Neuronal stem cell (in vitro differentiated cells): ENCODE results near the gene MGRN1.

ENCODE experiments used
- DNase-seq: peaks from one replicate; pipeline ENCODE4 v3.0.0-alpha.2; 2013; ENCODE audit warnings: low spot score
- H2AFZ ChIP-seq: one replicate; pipeline ENCODE4 v1.6.1; 2013; ENCODE audit warnings: mild to moderate bottlenecking, low read length, inconsistent platforms
- H2AK5ac ChIP-seq: 2 replicates; pipeline ENCODE4 v1.6.1; 2013; ENCODE audit warnings: low read depth, mild to moderate bottlenecking, inconsistent platforms, low read length, moderate library complexity, mixed read lengths
- H2BK120ac ChIP-seq: 2 replicates; pipeline ENCODE4 v1.6.1; 2013; ENCODE audit warnings: low read depth, mild to moderate bottlenecking, inconsistent platforms, low read length, moderate library complexity, mixed read lengths
- H2BK12ac ChIP-seq: one replicate; pipeline ENCODE4 v1.6.1; 2013; ENCODE audit warnings: low read length, inconsistent platforms
- H2BK15ac ChIP-seq: 2 replicates; pipeline ENCODE4 v1.6.1; 2013; ENCODE audit warnings: mild to moderate bottlenecking, low read length, inconsistent platforms, mixed read lengths
- H2BK5ac ChIP-seq: one replicate; pipeline ENCODE4 v1.6.1; 2013; ENCODE audit warnings: inconsistent platforms, mild to moderate bottlenecking, low read length, moderate library complexity
- H3K14ac ChIP-seq: one replicate; pipeline ENCODE4 v1.6.1; 2013; ENCODE audit warnings: low read length, inconsistent platforms
- H3K18ac ChIP-seq: 2 replicates; pipeline ENCODE4 v1.6.1; 2013; ENCODE audit warnings: low read length, inconsistent platforms
- H3K23ac ChIP-seq: 2 replicates; pipeline ENCODE4 v1.6.1; 2013; ENCODE audit warnings: low read depth, mild to moderate bottlenecking, mixed read lengths, low read length, inconsistent platforms; ENCODE audit not compliant: poor library complexity
- H3K27ac ChIP-seq: replicated peaks from 3 replicates; pipeline ENCODE4 v1.5.1; 2013; ENCODE audit warnings: low read length, inconsistent platforms
- H3K27me3 ChIP-seq, 3 experiments: 2 replicates each; pipeline ENCODE4 v1.6.1; 2013; ENCODE audit warnings: low read length in 3 of 3, mild to moderate bottlenecking in 2 of 3, inconsistent platforms in 1 of 3, low read depth in 1 of 3, mixed read lengths in 1 of 3, moderate library complexity in 1 of 3; ENCODE audit not compliant: control insufficient read depth in 3 of 3, insufficient read depth in 3 of 3
- H3K36me3 ChIP-seq, 2 donors: replicated peaks in 1 of 2; 2 replicates each; pipeline ENCODE4 v1.6.1; 2013; ENCODE audit warnings: low read length in 2 of 2; ENCODE audit not compliant: control insufficient read depth in 2 of 2, insufficient read depth in 2 of 2
- H3K4ac ChIP-seq: 2 replicates; pipeline ENCODE4 v1.6.1; 2013; ENCODE audit warnings: inconsistent platforms, mild to moderate bottlenecking, low read length, moderate library complexity
- H3K4me1 ChIP-seq, 2 donors: 1 replicate in 1 of 2; 2 replicates in 1 of 2; pipeline ENCODE4 v1.6.1; 2013; ENCODE audit warnings: low read length in 2 of 2, low read depth in 1 of 2; ENCODE audit not compliant: control insufficient read depth in 2 of 2, insufficient read depth in 1 of 2
- H3K4me2 ChIP-seq: one replicate; pipeline ENCODE4 v1.6.1; 2013; ENCODE audit warnings: mild to moderate bottlenecking, low read length, inconsistent platforms; ENCODE audit not compliant: insufficient read depth, poor library complexity, severe bottlenecking
- H3K4me3 ChIP-seq, 2 donors: 2 replicates each; pipeline ENCODE4 v1.5.1; 2013; ENCODE audit warnings: low read length in 2 of 2, mild to moderate bottlenecking in 2 of 2, inconsistent platforms in 1 of 2, moderate library complexity in 1 of 2
- H3K79me1 ChIP-seq: one replicate; pipeline ENCODE4 v1.6.1; 2013; ENCODE audit warnings: low read depth, mild to moderate bottlenecking, inconsistent platforms, low read length, moderate library complexity
- H3K9ac ChIP-seq: one replicate; pipeline ENCODE4 v1.6.1; 2013; ENCODE audit warnings: mild to moderate bottlenecking, low read depth, low read length, inconsistent platforms; ENCODE audit not compliant: poor library complexity
- H3K9me3 ChIP-seq, 2 donors: replicated peaks in 1 of 2; 2 replicates each; pipeline versions ENCODE3 to v1.6.1; 2013; ENCODE audit warnings: low read length in 2 of 2, mild to moderate bottlenecking in 2 of 2, inconsistent platforms in 1 of 2, low read depth in 1 of 2, mixed read lengths in 1 of 2, moderate library complexity in 1 of 2; ENCODE audit not compliant: control insufficient read depth in 2 of 2, insufficient read depth in 1 of 2
- H4K8ac ChIP-seq: one replicate; pipeline ENCODE4 v1.6.1; 2013; ENCODE audit warnings: low read depth, mild to moderate bottlenecking, inconsistent platforms, low read length, moderate library complexity
- H4K91ac ChIP-seq: one replicate; pipeline ENCODE4 v1.6.1; 2013; ENCODE audit warnings: low read length, low read depth, mild to moderate bottlenecking, inconsistent platforms; ENCODE audit not compliant: poor library complexity
- WGBS, 2 donors: extraction: QIAGEN DNeasy Blood & Tissue Kit; methylation state at CpG; one replicate each; pipeline ENCODE4 v1.1.7; 2013; ENCODE audit warnings: missing lambda C conversion rate in 2 of 2, mixed read lengths in 1 of 2; ENCODE audit not compliant: insufficient read length in 2 of 2, insufficient replicate concordance in 1 of 2; ENCODE audit errors: extremely low coverage in 2 of 2; 5-methylcytosine and 5-hydroxymethylcytosine counted together

Gene MGRN1

GRCh38 chr16:4679850-4680636, 55.4 kb downstream of the MGRN1 start:
- H3K4ac ChIP-seq, result no peak overlapping the region
- H3K18ac ChIP-seq, result no peak overlapping the region
- no CpG with 5 or more reads among the region's 47 CpGs for WGBS, 2 donors

GRCh38 chr16:4680673-4681470, 56.2 kb downstream of the MGRN1 start:
- Histone ChIP-seq H3K14ac (no peak overlapping the region), H3K4me3 (no peak overlapping the region), H2BK12ac (no peak overlapping the region)

More at GRCh38 chr16:4679850-4680636, 55.4 kb downstream of the MGRN1 start:
- no peak overlapping the region for H4K91ac ChIP-seq
- no peak overlapping the region for H4K8ac ChIP-seq
- no peak overlapping the region for H2BK15ac ChIP-seq
- H3K27me3 ChIP-seq, result no peaks in the 10 kb centered on the region
- H3K9me3 ChIP-seq, result no peaks in the 10 kb centered on the region
- no peak for DNase-seq
- no peak overlapping the region for H3K27ac ChIP-seq
- no peak overlapping the region for H2AK5ac ChIP-seq
- H3K9ac ChIP-seq, result no peak overlapping the region
- H2BK120ac ChIP-seq, result no peak overlapping the region
- peaks cover 17 to 76% of the 10 kb centered on the region in 2 donors for H3K36me3 ChIP-seq
- peaks cover 6% of the 10 kb centered on the region for H3K79me1 ChIP-seq
- no peak overlapping the region for H3K4me2 ChIP-seq
- no peaks in the 10 kb centered on the region for H3K4me1 ChIP-seq
- no peak overlapping the region for H2BK12ac ChIP-seq
- no peak overlapping the region for H3K14ac ChIP-seq
- no peak overlapping the region for H3K23ac ChIP-seq
- H2BK5ac ChIP-seq, result no peak overlapping the region
- H2AFZ ChIP-seq, result no peak overlapping the region
- no peak overlapping the region for H3K4me3 ChIP-seq

GRCh38 chr16:4681471-4682083, 57.0 kb downstream of the MGRN1 start:
- Histone ChIP-seq H3K18ac (no peak overlapping the region), H2BK5ac (no peak overlapping the region), H2AK5ac (no peak overlapping the region), H3K27ac (no peak overlapping the region), H3K4me3 (no peak overlapping the region), H2BK15ac (no peak overlapping the region), H3K14ac (no peak overlapping the region), H3K36me3 (peaks cover 19 to 85% of the 10 kb centered on the region in 2 donors), H2BK12ac (no peak overlapping the region), H4K8ac (peak overlapping the region; percentile 72), H3K9ac (peak overlapping the region; percentile 12), H3K4ac (no peak overlapping the region), H3K4me2 (no peak overlapping the region), H3K79me1 (peaks cover 6% of the 10 kb centered on the region), H2BK120ac (no peak overlapping the region), H3K23ac (peak overlapping the region; percentile 60), H2AFZ (no peak overlapping the region), H4K91ac (no peak overlapping the region), H3K27me3 (no peaks in the 10 kb centered on the region), H3K4me1 (no peaks in the 10 kb centered on the region), H3K9me3 (no peaks in the 10 kb centered on the region)
- WGBS, 2 donors, result no CpG with 5 or more reads among the region's 39 CpGs
- no peak for DNase-seq

More at GRCh38 chr16:4680673-4681470, 56.2 kb downstream of the MGRN1 start:
- H2AFZ ChIP-seq, result no peak overlapping the region
- peaks cover 17 to 83% of the 10 kb centered on the region in 2 donors for H3K36me3 ChIP-seq
- no peak for DNase-seq
- no peak overlapping the region for H3K4me2 ChIP-seq
- H3K4me1 ChIP-seq, result no peaks in the 10 kb centered on the region
- peak overlapping the region; percentile 72 for H4K8ac ChIP-seq
- H3K27me3 ChIP-seq, result no peaks in the 10 kb centered on the region
- no peaks in the 10 kb centered on the region for H3K9me3 ChIP-seq
- H2BK5ac ChIP-seq, result peak overlapping the region; percentile 24
- no peak overlapping the region for H2BK120ac ChIP-seq
- H3K4ac ChIP-seq, result no peak overlapping the region
- peak overlapping the region; percentile 37 for H2AK5ac ChIP-seq
- peaks cover 6% of the 10 kb centered on the region for H3K79me1 ChIP-seq
- no peak overlapping the region for H3K18ac ChIP-seq
- no CpG with 5 or more reads among the region's 26 CpGs for WGBS, 2 donors
- H3K9ac ChIP-seq, result peak overlapping the region; percentile 44
- H4K91ac ChIP-seq, result no peak overlapping the region
- no peak overlapping the region for H3K27ac ChIP-seq
- peak overlapping the region; percentile 60 for H3K23ac ChIP-seq
- H2BK15ac ChIP-seq, result no peak overlapping the region
